Coronary artery (tissue), 2 donors: Measurements from ENCODE around the gene D2HGDH.

Experiments
- DNase-seq: peaks from one replicate; pipeline ENCODE4 v3.0.0-alpha.2; 2017; ENCODE audit warnings: low spot score
- H3K27ac ChIP-seq, 2 donors: fragments of 200-600 bp; sonication (generic); one replicate each; pipeline ENCODE4 v1.5.1; 2016 to 2019
- H3K4me3 ChIP-seq: fragments of 200-600 bp; sonication (generic); 2 replicates; pipeline ENCODE4 v1.5.1; 2016; ENCODE audit warnings: mild to moderate bottlenecking, moderate library complexity
- CTCF ChIP-seq: fragments of 200-600 bp; sonication (generic); IDR thresholded peaks from one replicate; pipeline ENCODE4 v1.5.1; 2019; ENCODE audit warnings: antibody characterized with exemption

Gene D2HGDH

DNA sequence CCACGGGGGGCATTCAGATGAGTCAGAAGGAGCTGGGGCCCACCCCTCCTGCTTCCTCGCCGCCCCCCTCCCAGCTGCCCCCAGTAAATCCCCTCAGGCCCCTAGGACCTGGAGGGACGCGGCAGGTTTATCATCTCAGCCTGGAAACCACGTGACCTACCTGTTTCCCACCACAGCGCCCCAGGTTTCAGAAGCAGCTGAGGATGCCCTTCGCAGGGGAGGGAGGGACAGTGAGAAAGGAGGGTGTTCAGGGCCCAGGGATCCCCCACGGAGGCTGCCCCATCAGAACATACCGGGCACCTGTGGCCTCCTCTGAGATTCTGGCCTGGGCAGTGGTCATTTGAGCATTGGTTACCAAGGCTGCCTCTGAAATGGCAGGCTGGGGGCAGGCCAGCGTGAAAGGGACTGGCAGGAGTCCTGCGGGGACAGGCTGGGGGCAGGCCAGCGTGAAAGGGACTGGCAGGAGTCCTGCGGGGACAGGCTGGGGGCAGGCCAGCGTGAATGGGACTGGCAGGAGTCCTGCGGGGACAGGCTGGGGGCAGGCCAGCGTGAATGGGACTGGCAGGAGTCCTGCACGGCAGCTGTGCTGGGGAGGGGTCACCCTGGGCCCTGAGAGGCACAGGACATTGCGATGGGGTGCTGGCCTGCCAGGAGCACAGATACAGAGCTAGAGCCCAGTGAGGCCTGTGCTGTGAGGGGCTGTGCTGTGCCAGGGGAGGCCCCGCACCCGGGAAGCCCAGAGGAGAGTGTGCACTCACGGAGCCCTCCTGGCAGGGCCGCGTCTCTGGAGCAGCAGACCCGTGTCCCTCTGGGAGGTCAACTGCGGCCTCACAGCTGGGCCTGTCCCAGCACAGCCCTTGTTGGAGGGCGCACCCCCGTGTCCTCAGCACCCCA lies 76.1 kb downstream of the D2HGDH start:
- TF ChIP-seq CTCF = no peak
- DNase-seq = peak; percentile 45
- Histone ChIP-seq H3K27ac (no peak overlapping the region), H3K4me3 (no peak overlapping the region)

DNA sequence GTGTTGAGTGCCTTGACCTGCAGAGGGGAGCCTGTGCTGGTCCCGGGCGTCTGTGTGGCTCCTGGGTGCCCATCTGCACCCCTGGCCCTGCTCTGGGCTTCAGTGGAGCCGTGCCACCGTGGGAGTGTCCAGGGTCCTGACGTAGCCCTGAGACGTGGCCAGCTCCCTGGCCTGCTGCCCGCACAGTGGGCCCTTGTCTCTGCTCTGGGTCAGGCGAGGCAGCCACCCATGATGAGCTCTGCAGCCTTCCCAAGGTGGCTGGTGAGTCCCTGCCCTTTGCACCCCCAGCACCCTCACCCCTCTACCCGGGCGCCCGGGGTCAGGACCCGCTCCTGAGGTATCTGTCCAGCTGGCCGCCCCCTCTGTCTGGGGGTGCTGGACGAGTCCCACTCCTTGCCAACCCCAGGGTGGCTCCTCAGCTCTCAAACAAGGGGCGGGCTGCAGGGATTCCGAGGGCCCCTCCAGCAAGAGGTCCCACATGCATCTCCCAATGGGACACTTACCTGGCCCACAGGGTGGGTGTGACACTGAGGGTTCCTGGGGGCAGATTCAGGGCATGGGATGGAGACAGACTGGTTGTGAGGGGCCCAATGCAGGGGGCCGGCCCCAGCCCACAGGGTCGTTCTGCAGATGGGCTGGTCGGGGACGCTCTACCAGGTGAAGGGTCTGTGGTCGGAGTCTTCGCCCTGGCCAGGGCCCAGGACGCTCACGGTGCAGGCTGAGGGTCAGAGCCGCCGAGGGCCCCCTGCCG lies 76.9 kb downstream of the D2HGDH start:
- H3K4me3 ChIP-seq = no peak overlapping the region
- TF ChIP-seq CTCF = no peak
- no peak overlapping the region for H3K27ac ChIP-seq
- DNase-seq = peak; percentile 72

DNA sequence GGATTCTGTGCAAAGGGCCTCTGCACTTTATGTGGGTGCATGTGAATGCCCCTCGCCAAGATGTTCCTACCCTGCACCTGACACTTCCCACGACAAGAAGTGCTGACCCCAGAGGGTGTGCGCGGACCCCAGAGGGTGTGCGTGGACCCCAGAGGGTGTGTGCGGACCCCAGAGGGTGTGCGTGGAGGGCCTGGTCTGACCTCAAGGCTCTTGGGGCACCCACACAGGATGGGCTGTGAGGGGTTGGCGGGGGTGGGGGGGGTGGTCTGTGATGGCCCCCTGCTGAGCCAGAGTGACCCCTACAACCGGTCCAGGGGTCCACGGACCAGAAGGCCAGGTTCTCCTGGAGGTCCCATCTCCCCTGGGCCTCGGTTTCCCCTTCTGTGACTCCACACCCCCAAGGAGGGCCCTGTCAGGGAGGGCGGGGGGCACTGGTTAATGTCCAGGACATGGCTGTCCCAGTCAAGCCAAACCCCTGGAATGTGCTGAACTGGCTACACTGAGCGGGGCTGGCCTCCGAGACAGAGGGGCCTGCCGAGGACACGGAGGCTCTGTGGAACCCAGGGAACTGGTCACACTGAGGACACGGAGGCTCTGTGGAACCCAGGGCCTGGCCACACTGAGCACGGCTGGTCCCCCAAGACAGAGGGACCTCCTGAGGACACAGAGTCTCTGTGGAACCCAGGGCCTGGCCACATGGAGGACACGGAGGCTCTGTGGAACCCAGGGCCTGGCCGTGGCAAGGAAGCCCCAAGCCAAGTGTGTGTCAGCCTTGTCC lies 77.7 kb downstream of the D2HGDH start:
- no peak for TF ChIP-seq CTCF
- DNase-seq = no peak
- H3K4me3 ChIP-seq = no peak overlapping the region
- no peak overlapping the region for H3K27ac ChIP-seq

- peak; percentile 71 for DNase-seq
Observed at GRCh38 chr2:241812730-241813643, 78.6 kb downstream of the D2HGDH start.

GRCh38 chr2:241813644-241814392 lies 79.4 kb downstream of the D2HGDH start:
- no peak overlapping the region for H3K4me3 ChIP-seq
- TF ChIP-seq CTCF = no peak
- DNase-seq = peak; percentile 63
- no peak overlapping the region for H3K27ac ChIP-seq

More at GRCh38 chr2:241812730-241813643, 78.6 kb downstream of the D2HGDH start:
- no peak for TF ChIP-seq CTCF
- Histone ChIP-seq H3K27ac (no peak overlapping the region), H3K4me3 (no peak overlapping the region)

DNA sequence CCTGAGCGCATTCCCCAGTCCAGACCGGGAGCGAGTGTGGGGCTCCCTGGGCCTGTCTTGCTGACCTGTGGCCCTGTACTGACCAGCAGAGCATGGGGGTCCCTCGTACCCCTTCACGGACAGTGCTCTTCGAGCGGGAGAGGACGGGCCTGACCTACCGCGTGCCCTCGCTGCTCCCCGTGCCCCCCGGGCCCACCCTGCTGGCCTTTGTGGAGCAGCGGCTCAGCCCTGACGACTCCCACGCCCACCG lies 79.9 kb downstream of the D2HGDH start:
- no peak for TF ChIP-seq CTCF
- Histone ChIP-seq H3K27ac (no peak overlapping the region), H3K4me3 (no peak overlapping the region)
- no peak for DNase-seq
